GM13976 (cell line): Measurements from ENCODE around the gene CDKL5.
"Not testable (repeated sequence)": the region's sequence is repeated elsewhere in the genome, so short reads cannot be mapped to it uniquely, and the experiment has no call there.

Source experiments
- DNase-seq: peaks from one replicate; pipeline ENCODE4 v3.0.0; 2012; ENCODE audit warnings: low spot score
- CTCF ChIP-seq: IDR thresholded peaks from 2 replicates; pipeline ENCODE4 v1.5.1; 2012; ENCODE audit warnings: borderline replicate concordance, mild to moderate bottlenecking; ENCODE audit not compliant: insufficient read depth; ENCODE audit errors: extremely low read depth, missing control alignments, control extremely low read depth
- in situ Hi-C: fragments of 300-500 bp; cut with MboI; formaldehyde crosslinking; loops from one replicate; pipeline ENCODE4 v1.12.0; 2022; ENCODE audit warnings: low sequenced_read_pairs, mixed read lengths, inconsistent platforms; ENCODE audit not compliant: unreplicated experiment

Gene CDKL5

GRCh38 chrX:18428006-18428405, 2.6 kb downstream of the CDKL5 start:
- in situ Hi-C loops: loop anchor here (10.0 kb wide), 1 partner anchor 467 kb away; no protein-coding TSS in a partner anchor
- DNase-seq: no peak
- no peak for TF ChIP-seq CTCF

GRCh38 chrX:18433288-18433687, 7.9 kb downstream of the CDKL5 start:
- DNase-seq, in situ Hi-C loops: not testable (repeated sequence)

GRCh38 chrX:18434896-18435295, 9.5 kb downstream of the CDKL5 start:
- no peak for DNase-seq
- no peak for TF ChIP-seq CTCF
- in situ Hi-C loops: no loop called here

GRCh38 chrX:18436017-18436416, 10.6 kb downstream of the CDKL5 start:
- in situ Hi-C loops: no loop called here
- DNase-seq: no peak
- no peak for TF ChIP-seq CTCF

GRCh38 chrX:18440835-18441234, 15.4 kb downstream of the CDKL5 start:
- TF ChIP-seq CTCF: no peak
- in situ Hi-C loops: no loop called here
- DNase-seq: no peak

GRCh38 chrX:18441780-18442367, 16.5 kb downstream of the CDKL5 start:
- no peak for DNase-seq
- in situ Hi-C loops: no loop called here
- no peak for TF ChIP-seq CTCF

GRCh38 chrX:18448416-18448815, 23.0 kb downstream of the CDKL5 start:
- no peak for DNase-seq
- in situ Hi-C loops: no loop called here

More at GRCh38 chrX:18448416-18448815, 23.0 kb downstream of the CDKL5 start:
- no peak for TF ChIP-seq CTCF
